SKM-1 treated with dmso at 0.1 percent for 144 hours (cell line): Measurements from ENCODE around the gene ASB1.
A peak's percentile ranks its signal among the peaks of the same experiment; 100 is the strongest.
"Not testable (repeated sequence)": the region's sequence is repeated elsewhere in the genome, so short reads cannot be mapped to it uniquely, and the experiment has no call there.

Source experiments
- DNase-seq: peaks from one replicate; lab custom pipeline; 2025; ENCODE audit not compliant: unreplicated experiment; lab: John Stamatoyannopoulos, UW

ASB1 gene

DNA sequence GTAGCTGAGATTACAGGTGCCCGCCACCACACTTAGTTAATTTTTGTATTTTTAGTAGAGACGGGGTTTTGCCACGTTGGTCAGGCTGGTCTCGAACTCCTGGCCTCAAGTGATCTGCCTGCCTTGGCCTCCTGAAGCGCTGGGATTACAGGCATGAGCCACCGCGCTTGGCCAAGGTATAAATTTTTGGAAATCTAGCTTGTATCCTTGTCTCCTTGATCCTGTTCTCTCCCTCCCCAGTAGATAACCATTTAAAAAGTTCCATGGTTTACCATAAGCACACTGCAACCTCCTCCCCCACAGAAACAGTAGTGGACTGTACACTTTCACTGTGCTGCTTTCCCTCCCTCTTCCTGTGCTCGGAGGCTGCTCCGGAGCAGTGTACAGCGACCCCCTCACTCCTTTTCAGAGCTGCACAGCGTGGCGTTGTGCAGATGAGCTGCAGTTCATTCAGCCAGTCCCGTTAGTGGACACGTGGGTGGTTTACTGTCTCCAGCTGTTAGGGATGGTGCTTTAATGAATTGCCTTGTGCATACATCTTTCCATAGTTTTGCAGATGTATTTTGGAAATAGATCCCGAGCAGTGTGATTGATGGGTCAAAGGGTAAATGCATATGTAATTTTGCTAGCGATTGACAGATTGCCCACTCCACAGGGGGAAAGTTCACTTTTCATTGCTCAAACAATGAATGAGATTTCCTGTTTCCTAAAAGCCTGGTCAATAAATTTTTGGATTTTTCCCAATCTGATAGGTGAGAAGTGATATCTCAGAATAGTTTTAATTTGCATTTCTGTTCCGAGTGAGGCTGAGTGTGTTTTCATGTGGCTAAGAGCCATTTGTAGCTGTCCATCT lies 14.8 kb downstream of the ASB1 start:
- DNase-seq: no peak

DNA sequence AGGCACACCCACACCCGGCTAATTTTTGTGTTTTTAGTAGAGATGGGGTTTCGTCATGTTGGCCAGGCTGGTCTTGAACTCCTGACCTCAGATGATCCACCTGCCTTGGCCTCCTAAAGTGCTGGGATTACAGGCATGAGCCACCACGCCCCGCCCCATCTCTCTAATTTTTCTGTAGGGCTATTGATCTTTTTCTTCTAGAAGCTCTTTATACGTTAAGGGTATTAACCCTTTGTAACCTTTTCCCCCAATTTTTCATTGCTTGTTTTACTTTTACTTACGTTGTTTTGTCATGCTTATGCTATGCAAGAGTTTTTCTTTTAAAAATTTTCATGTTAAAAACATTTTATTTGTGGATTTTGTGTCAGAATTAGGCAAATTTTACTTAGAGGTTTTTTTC lies 15.5 kb downstream of the ASB1 start:
- DNase-seq: not testable (repeated sequence)

DNA sequence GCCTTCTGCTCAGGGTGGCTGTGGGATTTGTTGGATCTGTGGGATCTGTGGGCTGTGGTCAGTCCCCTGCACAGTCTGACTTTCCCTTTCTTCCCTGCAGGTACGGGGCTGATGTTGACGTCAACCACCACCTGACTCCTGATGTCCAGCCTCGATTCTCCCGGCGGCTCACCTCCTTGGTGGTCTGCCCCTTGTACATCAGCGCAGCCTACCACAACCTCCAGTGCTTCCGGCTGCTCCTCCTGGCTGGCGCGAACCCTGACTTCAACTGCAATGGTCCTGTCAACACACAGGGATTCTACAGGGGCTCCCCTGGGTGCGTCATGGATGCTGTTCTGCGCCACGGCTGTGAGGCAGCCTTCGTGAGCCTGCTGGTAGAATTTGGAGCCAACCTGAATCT lies 17.5 kb downstream of the ASB1 start:
- no peak for DNase-seq

DNA sequence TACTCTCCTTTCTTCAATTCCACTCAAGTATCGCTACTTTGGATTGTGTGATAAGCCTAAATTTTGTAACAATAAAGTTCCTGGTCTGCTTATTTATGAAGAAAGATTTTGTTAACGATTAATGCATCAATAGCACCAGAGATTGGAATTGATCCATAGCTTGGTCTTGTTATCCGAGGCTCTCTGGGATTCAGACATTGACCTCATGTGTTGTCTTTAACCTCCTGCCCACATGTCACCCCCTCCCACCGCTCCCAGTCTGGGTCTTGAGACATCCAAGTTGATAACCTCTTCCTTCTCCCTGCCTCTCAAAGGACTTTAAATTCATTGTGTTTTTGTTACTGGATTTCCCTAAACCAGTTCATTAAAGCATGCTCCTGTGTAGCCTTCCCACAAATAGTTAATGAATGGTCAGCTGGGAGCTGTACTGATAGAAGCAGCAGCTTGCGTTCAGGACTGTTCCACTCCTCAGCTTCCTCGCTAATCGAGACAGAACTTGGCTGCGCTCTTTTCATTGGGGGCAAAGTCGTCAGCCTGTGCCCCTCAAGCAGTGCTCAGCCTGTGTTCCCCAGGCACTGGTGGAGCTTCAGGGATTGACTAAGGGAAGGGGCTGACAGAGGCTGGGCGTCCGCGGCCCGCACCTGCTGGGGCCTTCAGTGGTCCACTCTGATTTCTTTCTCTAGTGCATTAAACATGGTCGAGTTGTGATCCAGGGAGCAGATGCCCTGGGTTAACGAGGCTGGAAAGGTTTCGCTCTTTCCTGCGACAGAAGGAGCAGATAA lies 18.9 kb downstream of the ASB1 start:
- no peak for DNase-seq

DNA sequence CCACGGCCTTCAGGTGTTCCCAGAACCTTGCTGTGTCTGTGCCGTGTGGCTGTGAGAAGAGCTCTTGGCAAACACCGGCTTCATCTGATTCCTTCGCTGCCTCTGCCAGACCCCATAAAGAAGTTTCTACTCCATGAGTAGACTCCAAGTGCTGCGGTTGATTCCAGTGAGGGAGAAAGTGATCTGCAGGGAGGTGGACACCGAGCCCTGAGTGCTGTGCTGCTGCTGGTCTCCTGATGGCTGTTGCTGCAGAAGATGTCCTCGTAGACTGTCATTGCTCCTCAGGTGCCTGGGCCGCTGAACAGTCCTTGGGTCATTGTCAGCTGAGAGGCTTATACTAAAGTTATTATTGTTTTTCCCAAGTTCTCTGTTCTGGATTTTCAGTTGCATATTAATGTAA lies 19.6 kb downstream of the ASB1 start:
- no peak for DNase-seq

DNA sequence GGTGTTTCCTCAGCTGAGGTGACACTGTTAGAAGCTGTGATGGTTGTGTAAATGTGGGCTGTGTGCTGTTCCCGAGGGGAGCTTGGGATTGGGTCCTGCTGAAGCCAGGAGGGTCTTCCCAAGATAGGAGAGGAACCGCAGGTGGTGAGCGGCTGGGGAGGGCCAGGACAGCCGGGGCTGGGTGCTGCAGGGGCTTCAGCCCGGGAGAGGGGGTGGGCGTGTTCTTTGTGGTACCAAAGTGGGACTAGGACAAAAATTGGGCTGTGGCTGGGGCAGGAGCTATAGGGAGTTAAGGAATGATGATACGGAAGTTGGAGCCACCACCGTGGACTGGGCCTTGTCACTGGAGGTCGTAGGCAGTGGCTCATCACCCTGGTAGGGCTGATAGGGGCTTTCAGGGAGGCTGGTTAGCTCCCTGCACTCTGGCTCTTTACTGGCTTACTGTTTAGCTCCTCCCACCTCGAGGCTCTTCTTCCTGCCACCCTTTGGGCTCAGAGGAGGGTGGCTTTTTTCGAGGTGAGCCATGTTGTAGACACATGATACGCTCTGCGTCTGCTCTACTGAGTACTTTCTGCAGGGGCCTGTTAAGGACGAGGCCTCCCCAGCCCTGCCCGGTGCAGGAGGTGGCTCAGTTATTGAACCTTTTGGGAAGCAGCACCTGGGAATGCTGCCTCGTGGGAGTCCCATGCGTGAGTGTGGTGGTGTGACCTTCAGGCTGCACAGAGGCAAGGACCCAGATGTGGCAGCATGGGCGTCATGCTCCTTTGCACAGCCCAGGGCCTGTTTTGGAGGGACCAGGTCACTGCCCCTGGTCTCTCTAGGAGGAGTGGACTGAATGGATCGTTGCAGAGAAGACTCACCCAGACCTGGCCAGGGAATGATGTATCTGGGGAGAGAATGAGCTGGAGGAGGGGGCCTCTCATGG lies 21.6 kb downstream of the ASB1 start:
- DNase-seq: no peak

DNA sequence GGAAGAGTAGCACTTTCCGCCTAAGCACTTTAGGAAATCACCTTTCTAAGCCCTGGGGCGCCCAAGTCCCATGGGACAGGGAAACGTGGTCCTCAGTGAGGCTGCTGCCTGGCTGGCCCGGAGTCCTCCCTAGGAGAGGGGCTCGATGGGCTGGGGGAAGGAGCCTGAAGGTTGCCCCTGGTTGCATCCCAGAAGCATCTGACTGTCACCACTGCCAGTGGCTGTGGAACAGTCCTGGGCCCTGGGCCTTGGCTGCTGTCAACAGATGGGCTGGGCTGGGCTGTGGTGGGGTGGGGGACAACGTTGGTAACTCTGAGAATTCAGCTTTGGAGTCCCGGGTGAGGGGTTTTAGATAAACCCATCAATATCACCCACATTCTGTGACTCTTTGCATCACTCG lies 22.5 kb downstream of the ASB1 start:
- DNase-seq: no peak

DNA sequence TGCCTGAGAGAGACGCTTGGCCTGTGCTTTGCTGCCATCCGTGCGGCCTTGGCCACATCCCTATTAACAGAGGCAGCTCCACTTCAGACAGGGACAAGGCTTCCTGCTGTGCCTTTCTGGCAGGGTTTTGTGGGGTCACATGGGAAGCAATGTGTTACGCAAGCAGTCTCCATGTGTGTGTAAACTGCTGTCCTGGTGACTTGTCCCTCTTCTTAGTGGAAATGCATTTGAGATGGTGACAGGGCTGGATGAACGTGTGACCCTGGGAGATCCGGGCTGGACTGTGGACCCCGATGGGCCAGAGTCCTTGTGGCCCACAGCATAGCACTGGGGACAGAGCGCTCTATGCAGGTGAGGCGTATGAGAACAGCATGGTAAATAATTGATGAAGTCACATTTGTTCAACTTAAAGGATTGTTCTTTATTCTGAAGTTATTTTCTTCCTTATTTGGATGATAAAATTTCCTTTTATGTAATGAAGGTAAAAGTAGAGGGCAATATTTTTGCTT lies 23.2 kb downstream of the ASB1 start:
- DNase-seq: peak; percentile 25

DNA sequence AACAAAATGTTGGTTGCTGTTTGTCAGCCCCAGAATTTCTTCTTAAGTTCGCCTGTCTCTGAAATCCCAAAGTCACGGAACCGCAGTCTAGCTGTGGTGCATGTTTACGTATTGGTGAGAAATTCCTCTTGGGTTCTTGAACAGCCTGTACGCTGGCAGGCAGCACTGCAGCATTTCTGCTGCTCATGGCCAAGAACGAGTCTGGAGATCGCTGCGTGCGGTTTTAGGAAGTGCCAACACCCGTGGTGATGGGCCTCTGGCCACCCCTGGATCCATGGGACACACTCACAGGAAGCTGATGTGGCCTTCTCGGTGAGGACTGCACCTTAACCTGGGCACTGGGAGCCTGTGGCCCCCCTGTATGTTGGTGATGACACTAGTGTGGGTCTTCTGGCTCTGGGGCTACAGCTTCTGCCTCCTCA lies 23.7 kb downstream of the ASB1 start:
- DNase-seq: no peak

DNA sequence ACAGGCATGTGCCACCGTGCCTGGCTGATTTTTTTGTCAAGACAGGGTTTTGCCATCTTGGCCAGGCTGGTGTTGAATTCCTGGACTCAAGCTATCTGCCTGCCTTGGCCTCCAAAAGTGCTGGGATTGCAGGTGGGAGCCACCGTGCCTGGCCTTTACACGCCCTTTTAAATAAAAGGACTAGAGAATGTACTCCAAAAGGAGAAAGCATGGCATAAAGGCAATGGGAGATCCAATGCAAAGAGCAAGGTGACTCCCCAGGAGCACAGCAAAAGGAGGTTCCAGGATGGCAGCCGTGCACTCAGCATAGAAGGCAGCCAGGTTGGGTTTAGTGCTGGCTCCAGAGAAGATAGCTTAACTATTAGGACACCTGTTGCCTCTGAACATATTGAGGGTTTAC lies 27.1 kb downstream of the ASB1 start:
- DNase-seq: no peak

DNA sequence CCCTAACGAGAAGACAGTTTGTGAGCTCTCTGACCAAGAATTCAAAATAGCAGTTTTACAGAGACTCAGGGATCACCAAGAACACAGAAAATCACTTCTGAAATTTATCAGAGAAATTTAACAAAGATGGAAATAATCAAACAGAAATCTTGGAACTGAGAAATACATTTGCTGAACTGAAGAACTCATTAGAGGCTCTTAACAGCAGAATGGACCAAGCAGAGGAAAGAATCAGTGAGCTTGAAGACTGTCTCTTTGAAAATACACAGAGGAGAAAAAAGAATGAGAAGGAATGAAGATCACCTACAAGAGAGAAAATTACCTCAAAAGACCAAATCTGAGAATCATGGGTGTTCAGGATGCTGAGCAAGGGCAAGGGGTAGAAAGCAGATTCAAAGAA lies 29.7 kb downstream of the ASB1 start:
- DNase-seq: no peak

DNA sequence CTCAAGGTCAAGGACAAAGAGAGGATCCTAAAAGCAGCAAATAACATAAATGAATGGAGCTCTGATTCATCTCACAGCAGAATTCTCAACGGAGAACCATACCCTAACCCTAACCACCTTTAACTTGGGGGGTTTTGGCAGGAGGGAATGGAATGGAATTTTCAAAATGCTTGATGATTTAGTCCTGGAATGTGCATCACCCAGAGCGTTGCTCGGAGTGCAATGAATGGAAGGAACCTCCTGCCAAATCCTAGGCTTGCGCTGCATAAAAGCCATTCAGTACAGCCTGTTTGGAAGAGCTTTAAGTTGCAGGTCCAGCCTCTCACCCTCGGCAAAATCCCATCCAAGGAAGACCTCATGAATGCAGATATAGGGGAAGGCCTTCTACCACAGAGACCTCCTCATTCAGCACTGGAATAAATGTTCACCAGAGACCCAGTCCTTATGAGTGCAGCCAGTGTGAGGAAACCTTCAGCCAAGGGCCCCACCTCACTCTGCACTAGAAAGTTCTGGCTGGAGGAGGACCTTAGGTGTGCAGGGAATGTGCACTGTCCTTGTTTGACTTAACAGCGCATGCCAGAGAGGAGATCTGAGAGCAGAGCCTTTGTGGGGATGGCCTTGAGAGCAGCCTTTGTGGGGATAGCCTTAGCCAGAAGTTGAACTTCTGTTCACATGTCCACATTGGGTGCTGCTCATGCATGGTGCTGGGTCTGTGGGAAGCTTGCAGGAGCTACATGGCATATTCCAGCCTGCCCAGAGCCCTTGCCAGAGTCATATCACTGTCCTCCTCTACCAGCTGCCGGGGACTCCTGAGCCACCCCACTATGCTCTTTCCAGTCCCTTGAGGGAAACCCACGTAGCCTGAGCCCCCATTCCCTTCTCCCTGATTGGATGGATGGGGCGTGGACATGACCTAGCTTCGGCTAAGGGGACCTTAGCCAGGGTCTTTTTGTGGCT lies 30.5 kb downstream of the ASB1 start:
- no peak for DNase-seq

DNA sequence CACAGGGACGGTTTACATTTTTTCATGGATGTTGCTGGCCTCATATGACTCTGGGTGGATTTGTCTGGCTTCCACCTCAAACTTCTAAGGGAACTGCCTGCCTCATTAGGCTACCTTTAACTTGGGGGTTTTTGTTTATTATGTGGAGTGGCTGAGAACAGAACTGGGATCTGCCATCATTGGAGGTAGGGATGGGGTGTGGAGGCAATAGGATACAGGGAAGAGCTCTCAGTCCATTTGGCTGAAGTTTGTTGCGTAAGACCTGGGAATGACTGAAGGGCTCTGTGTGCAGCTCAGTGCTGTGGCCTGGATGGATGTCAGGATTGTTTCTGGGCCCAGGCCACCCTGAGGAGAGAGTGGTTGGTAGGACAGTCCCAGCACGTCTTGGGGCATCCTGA lies 31.2 kb downstream of the ASB1 start:
- DNase-seq: no peak

DNA sequence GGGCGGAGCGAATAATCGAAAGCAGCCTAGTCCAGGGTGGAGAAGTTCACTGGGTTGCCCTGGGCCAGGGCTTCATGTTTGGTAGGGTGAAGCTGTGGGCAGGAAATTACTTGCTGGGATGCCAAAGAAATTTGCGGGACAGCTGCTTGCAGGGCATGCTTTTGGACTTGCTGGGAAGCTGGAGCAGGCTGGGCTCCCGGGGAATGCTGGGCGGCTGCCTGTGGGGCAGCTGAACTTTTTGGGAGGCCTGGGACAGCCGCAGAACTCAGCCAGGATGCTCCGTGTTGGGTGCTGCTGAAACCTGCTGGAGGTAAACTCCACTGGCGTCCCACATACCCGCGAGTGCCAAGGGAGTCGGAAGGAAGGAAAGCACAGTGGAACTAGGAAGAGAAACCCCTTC lies 31.9 kb downstream of the ASB1 start:
- no peak for DNase-seq

DNA sequence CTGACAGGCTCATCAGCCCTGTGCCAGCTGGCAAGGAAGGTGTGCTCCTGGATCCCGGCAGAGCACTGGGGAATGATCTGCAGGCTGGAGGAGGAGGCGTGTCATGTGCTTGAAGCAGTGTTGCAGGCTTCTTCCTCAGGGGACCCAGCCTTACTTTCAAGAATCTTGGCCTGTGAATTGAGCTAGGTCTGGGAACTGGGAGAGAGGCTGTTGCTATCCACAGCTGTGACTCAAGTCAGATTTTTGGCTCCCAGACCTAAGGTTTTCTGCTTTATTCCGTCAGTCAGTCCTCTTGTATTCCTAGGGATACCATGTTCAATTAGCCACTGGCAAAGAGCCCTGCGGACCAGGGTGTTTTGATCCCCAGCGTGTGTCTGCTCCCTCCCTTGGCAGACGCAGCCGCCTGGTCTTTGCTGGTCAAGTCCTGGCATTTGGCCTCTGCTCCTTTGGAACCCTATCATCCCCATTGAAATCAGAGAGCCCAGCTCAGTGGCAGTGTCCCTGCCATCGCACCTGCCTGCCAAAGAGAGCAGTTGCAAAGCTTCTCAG lies 32.4 kb downstream of the ASB1 start:
- no peak for DNase-seq

DNA sequence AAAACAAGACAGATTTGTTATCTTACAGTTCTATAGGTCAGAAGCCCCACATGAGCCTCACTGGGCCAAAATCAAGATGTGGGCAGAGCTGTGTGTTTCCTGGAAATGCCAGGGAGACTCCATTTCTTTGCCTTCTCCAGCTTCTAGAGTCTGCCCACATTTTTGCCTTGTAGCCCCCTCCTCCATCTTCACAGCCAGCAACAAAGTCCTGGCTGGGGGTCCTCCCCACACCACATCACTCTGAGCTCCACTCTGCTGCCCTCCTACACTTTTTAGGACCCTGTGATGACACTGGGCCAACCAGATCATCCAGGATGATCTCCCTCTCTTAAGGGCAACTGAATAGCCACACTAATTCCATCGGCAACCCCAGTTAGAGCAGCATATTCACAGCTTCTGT lies 34.3 kb downstream of the ASB1 start:
- no peak for DNase-seq

DNA sequence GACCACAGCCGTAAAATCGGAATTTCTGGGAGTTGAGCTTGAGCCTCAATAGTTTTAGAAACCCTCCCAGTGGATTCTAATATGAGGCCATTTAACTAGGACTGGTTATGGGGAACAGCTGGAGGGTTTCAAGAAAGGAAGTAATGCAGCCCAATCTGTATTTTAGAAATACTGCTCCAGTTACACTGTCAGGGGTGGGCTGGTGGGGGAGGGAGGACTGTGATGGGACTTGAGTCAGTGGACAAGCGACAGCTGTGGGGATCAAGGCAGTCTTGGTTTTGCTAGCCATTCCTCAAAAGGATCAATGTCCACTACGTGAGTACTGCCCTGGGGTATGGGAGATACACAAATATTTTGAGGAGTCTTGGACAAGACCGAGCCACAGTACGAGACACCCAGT lies 34.8 kb downstream of the ASB1 start:
- DNase-seq: no peak

DNA sequence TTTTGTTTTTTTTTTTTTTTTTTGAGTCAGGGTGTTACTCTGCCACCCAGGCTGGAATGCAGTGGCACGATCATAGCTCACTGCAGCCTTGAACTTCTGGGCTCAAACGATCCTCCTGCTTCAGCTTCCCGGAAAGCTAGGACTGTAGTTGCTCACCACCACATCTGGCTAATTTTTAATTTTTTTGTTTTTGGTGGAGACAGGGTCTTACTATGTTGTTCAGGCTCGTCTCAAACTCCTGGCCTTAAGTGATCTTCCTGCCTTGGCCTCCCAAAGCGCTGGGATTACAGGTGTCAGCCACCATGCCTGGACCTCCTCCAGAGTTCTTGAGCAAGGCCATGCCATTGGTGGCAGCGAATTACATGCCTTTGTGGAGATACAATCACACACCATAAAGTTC lies 35.2 kb downstream of the ASB1 start:
- DNase-seq: no peak

DNA sequence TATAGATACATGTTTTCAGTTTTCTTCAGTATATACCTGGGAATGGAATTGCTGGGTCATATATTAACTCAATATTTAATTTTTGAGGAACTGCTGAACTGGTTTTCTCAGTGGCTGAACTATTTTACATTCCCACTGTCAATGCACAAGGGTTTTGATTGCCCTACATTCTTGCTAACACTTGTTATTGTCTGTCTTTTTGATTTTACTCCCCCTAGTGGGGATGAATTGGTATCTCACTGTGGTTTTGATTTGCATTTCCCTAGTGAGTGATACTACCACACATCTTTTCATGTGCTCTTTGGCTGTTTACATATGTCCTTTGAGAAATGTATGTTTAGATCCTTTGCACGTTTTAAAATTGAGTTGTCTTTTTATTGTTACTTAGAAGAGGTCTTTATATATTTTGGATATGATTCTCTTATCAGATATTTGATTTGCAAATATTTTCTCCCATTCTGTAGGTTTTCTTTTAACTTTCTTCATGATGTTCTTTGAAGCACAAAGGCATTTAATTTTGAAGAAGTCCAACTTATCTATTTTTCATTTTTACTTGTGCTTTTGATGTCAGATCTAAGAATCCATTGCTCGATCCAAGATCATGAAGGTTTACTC lies 36.2 kb downstream of the ASB1 start:
- peak; percentile 61 for DNase-seq
